ENCODE measurements around the gene WNT9B.
"Not testable (repeated sequence)": the region's sequence is repeated elsewhere in the genome, so short reads cannot be mapped to it uniquely, and the experiment has no call there.

The WNT9B gene

DNA sequence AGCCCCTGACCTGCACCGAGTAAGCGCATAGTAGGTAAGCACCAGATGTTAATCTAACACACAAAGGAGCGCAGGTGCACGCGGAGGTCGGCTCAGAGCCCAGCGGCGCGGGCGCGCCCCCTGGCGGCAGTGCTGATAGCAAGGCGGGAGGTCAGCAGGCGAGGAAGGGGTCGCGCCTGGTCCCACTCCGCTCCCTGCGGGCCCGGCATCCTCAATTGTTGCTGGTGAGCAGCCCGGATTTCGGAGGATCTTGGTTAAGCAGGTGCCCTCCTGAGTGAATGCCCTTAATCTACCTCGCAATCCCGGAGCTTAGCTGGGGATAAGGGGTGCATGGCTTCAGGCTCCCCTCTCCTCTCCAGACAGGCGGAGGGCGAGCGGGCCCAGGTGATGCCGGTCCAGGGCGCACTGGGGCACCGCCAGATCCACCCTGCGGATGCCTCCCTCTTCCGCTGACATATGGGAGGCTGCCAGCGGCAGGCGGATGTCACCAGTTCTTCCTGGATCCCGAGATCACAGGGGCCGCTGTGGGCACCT, 28.9 kb upstream of the WNT9B start:
- DNase-seq, result peak; percentile 6

GRCh38 chr17:46823657-46824056, 27.7 kb upstream of the WNT9B start:
- no peak for DNase-seq

DNA sequence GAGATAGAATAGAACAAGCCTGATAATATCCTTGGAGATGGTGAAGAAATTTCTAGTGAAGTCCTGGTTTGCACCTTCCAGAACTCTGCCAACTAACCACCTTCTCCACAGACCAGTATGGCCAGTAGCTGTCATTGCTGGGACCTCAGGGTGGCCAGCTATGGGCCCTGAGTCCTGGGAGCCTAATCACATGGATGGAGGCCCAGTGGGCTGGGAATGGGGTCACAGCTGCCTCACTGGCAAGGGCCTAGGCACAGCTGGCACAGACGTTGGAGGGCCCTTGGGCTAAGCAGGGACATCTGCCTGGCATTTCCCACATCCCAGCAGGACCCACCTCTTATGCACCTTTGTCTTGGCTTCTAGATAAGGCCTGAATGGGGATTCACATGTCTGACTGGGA, 25.3 kb upstream of the WNT9B start:
- DNase-seq, result no peak

DNA sequence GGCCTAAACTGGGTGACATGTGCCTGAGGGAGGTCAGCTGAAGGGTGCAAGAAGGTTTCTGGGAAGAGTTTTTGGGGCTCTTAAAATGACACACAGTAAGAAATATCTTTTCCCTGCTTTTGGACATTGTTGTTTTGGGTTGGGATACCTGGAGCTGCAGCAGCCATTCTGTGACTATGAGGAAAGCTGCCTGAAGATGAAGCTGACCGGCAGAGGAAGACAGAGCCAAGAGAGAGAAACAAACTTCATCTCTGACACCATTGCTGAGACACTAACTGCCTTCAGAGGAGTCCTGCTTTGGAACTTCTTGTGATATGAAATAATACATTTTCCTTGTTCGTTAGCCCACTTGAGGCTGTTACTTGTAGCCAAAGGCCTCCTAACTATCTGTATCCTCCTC, 24.1 kb upstream of the WNT9B start:
- DNase-seq, result no peak

DNA sequence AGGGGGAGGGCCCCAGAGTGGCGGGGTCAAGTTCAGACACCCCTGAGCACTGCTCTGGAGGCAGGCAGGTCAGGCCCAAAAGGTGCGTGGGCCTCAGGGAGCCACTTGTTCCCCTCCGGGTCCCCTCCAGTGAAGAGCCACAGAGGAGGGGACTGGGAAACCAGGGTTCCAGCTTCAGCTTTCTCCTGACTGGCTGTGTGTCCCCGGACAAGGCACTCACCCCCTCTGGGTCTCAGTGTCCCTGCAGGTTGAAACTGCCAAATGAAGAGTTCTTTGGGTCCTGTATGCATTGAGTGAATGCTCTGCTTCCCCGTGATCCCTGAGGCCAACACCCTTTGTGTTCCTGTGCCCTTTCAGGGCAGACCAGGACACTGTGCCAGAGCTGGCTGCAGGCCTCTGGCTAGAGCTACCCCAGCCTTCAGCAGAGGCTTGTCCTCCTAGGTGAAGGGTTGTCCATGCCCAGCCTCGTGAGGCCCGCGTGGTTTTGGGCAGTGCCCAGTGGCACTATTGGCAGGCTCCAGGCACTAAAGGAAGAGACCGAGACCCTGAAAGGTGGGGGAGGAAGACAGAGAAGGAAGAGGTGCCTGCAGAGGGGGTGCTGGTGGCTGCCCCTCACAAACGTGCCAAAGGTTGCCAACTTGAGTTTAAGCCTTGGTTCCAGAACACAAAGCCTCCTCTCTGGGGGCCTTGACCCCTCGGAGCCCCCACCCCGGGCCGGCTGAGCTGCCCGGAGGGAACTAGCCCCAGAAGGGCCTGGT, 19.6 kb upstream of the WNT9B start:
- DNase-seq, result no peak

DNA sequence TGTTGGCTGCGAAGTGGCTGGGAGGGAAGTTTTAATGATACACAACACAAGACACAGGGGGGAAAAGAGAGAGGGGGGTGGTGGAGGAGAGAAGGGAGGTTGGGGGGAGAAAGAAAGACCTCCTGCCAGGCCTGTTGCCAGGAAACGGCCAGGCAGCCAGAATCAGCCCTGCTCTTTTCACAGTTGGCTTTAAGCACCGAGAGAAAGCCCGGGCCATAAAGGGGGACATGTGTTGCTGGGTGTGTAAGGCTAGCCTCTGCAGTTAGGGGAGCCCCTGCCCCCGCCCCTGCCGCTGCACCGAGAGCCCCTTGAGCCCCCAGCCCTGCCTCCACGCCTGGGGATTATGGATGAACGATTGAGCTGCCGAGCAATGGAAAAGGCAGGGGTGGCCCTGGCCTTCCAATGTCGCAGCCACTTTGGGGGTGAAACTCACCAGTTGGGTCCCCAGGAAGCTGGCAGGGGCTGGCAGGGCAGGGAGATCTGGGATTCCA, 19.0 kb upstream of the WNT9B start:
- DNase-seq, result no peak

- no peak for DNase-seq
Observed at GRCh38 chr17:46832945-46833839, 18.2 kb upstream of the WNT9B start.

GRCh38 chr17:46833840-46834208, 17.6 kb upstream of the WNT9B start:
- DNase-seq, result no peak

- no peak for DNase-seq
Observed at GRCh38 chr17:46834846-46835245, 16.5 kb upstream of the WNT9B start.

DNA sequence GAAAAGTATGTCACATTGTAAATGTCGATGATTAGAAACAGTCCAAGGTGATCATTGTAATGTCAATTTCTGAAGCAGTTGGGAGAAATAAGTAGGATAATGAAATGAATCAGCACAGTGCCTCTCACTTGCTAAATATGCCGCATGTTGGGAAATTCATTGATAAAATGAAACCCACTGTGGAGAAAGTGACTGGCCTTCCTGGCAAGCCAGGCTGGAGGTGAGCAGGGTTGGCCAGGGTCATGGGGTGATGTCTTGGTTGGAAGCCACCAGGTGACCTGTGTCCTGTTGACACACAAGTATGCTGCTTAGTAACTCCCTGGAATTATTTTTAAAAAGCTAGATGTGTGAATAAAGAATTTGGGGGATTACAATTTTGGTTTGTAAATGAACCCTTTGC, 14.9 kb upstream of the WNT9B start:
- no peak for DNase-seq

- no peak for DNase-seq
Observed at GRCh38 chr17:46837521-46837920, 13.9 kb upstream of the WNT9B start.

GRCh38 chr17:46839211-46839610, 12.2 kb upstream of the WNT9B start:
- DNase-seq, result no peak

DNA sequence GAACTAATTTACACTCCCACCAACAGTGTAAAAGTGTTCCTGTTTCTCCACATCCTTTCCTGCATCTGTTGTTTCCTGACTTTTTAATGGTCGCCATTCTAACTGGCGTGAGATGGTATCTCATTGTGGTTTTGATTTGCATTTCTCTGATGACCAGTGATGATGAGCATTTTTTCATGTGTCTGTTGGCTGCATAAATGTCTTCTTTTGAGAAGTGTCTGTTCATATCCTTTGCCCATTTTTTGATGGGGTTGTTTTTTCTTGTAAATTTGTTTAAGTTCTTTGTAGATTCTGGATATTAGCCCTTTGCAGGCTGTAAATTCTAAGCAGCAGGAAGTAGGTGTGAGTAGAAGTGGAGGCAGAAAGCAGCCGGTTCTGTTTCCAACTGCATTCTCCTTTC, 10.8 kb upstream of the WNT9B start:
- not testable (repeated sequence) for DNase-seq

- no peak for DNase-seq
Observed at GRCh38 chr17:46841561-46842379, 9.6 kb upstream of the WNT9B start.

DNA sequence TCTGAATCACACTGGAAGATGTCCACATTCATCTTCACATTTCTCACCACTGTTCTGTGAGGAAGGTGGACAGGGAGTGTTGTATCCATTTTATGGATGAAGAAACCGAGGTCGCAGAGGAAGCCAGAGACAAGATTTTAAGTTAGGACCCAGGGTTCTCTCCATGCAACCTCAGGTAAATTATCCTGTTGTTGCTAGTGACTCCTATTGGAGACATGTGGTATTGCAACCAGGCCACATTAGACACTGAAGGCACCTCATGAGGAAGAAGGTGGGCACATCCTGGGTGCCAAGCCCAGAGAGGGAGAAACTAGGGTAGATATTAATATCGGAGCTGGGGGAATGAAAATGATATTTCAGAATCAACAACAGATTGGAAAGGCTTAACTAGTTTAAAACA, 8.5 kb upstream of the WNT9B start:
- no peak for DNase-seq

DNA sequence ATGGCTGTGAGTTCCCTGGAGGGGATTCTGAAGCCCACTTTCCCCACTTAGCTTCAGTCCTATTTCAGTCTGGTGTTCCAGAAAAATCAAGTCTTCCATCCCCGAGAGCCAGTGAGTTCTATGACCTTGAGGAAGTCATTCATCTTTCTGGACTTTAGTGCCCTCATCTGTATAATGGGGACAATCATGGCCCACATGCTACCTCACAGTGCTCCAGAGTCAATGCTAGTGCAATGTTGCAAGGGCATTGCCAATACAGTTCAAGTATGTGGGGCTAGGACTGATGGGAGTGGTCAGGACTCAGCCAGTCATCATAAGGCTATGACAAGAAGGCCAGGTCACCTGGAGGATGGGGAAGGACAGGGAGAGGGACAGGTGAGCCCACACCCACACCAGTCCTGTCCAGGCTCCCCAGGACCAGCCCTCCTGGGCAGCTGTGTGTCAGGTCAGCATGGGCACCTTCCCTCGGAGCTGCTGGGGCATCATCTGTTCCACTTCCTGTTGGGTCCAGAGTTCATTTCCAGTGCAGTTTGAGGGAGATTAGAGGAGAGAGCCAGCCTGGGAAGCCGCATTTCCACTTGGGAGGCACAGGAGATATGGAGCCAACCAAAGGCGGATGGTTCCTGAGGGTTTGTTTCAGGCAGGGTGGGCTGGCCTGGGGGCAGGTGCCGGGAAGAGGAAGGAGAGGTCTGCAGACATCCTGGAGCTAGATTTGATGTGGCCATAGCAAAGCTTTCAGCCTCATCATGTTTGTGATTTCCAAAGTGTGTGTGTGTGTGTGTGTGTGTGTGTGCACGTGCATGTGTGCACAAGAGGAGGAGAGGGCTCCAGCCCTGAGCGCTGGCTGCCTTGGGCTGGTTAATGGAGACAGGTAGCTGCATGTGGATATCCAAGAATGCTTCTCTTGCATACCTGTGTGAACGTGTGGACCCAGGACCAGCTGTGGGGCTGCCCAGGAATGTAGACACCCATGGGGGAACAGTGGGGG, 3.9 kb upstream of the WNT9B start:
- no peak for DNase-seq

DNA sequence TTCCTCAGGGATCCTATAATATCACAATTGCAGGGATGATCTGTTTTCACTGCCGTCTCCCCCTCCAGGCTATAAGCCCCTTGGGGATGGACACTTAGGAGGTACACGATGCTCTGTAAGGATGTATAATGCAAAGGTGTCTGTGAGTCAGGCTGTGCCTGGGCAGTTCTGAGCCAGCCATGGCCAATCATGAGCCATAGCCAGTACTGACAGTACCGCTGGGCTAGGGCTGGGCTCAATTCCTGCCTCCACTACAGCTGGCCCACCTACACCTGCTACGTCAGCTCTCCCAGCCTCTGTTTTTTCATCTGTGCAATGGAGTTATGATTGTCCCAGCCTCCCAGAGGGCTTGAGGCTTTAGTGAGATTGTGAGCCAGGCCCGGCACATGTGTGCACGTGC, 2.8 kb upstream of the WNT9B start:
- DNase-seq, result no peak

DNA sequence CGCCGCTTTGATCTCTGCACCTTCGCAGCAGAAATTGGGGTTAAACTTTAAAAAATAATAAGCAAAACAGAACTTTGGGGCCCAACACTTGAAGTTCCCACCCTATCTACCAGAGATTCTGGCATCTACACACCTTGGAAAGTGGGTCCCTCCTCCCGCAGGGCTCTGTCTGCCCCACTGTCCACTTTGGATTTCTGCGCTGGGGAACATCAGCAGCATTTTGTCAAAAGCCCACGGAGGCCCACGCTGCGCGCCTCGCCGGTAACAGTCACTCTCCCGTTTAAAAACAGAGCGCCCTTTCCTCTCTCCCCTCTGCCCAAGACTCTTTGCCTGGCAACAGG, 725 bp upstream of the WNT9B start:
- DNase-seq, result no peak

DNA sequence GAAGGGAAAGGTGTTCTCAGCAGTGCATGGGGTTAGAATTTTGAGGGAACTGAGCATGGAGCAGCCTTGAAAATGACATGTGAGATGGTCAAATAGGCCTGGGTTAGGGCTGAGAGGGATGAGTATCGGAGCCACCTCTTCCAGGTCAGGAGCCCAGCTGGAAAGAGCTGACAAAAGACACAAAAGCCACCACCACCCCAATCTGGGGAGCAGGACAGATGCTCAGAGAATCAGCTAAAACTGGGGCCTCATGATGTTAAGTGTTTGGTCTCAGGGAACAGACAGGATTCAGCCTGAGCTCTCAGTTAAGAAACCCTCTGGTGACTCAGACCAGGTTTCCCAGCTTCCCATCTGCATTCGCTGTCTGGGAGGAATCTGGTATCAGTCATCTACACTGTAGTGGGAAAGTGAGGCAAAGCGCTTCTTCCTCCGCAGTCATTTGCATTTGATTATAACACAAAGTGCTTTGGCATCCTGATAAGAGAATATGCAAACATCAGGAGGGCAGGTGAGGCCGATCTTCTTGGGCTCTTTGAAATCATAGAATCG, 2.6 kb downstream of the WNT9B start:
- DNase-seq, result no peak

- no peak for DNase-seq
Observed at GRCh38 chr17:46854515-46854914, 3.1 kb downstream of the WNT9B start.

DNA sequence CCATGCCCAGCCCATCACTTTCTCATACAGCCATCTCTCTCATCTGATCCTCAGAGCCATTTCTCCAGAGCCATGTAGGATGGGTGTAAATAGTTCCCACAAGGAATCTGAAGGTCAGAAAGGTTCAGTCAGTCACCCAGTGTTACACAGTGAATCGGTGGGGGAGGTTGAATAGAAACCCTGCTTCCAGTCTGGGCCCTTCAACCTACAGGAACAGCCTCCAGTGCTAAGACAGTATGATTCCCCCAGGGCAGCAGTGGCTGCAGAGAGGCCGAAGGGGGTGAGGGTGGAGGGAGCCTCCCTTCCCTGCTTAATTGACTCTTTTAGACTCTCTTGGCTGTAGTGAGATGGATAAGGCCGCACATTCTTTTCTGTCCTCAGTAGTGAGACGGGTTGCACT, 3.6 kb downstream of the WNT9B start:
- no peak for DNase-seq

- DNase-seq, result no peak
Observed at GRCh38 chr17:46857600-46857999, 6.2 kb downstream of the WNT9B start.
